Astrocyte (in vitro differentiated cells and primary cell): ENCODE measurements around the gene EGFLAM.
"Not testable (repeated sequence)": the region's sequence is repeated elsewhere in the genome, so short reads cannot be mapped to it uniquely, and the experiment has no call there.

Experiments
- CTCF ChIP-seq: IDR thresholded peaks from 2 replicates; pipeline ENCODE4 v1.5.1; 2011; ENCODE audit warnings: low read depth, mild to moderate bottlenecking, inconsistent platforms, low read length, moderate library complexity; ENCODE audit not compliant: insufficient read depth
- EZH2 ChIP-seq: IDR thresholded peaks from 2 replicates; pipeline ENCODE4 v1.6.1; 2012; ENCODE audit warnings: mild to moderate bottlenecking, low read length, inconsistent platforms; ENCODE audit not compliant: insufficient read depth

GRCh38 chr5:38415772-38416171 lies 157.4 kb downstream of the EGFLAM start:
- not testable (repeated sequence) for TF ChIP-seq CTCF, EZH2
